OCI-M1 (cell line): Measurements from ENCODE around the gene ADAR.

Experiments used
- DNase-seq: peaks from one replicate; lab custom pipeline; 2025; lab: John Stamatoyannopoulos, UW

Gene ADAR

GRCh38 chr1:154558720-154559465 lies 49.1 kb downstream of the ADAR start:
- peak; percentile 99 for DNase-seq

- DNase-seq = peak; percentile 62
Observed at GRCh38 chr1:154557939-154558719, 49.9 kb downstream of the ADAR start, which contains the start of gene UBE2Q1. UBE2Q1 (minus strand) TSS chr1:154558662; CDS start chr1:154558553, 109 bp downstream.

DNA sequence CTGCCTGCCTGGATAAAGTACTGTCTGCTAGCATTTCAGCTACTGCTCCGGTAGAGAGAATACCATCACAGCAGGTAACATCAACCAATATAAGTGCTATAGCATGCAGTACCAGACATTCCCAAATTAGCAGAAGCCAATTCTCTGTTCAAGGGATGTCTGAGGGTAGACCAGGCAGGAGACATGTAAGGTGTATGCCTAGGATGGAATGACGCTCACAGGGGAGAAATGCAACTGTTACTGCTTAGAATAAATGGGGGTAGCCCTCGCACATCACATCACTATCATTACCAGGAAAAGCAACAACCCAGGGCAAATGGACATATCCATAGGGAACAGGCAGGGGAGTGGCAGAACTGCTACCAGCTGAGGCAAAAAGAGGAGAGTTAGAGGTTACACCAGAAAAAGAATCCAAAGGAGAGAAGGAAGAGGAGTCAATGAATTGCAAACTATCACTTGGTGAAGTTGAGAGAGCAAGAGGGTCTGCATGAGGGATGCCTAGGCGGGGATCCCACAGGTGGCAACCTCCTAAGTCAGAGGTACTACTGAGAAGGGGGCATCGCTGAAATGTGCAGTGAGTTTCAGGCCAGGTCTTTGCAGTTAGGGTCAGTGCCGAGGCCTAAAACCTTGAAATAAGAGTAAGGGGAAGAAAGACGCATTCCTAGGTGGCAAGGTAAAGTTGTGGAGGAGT lies 50.6 kb downstream of the ADAR start:
- DNase-seq = peak; percentile 46

DNA sequence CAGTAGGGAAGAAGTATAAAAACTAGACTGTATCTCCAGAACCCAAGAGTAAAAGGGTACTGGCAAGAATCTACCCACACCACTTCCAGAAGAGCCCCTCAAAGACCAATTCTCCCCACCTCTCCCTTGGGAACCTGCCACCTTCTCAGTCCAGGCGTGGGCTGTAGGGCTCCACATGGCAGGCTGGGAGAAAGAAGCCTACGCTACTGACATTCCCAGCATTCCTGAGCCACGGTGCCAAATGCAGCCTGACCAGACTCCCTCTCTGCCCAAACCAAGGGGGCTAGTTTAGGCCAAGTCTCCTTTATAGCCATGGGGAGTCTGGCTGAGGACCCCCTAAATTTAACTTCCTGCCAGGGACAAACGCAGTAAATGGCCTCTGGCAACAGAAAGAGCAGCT lies 51.6 kb downstream of the ADAR start:
- no peak for DNase-seq

DNA sequence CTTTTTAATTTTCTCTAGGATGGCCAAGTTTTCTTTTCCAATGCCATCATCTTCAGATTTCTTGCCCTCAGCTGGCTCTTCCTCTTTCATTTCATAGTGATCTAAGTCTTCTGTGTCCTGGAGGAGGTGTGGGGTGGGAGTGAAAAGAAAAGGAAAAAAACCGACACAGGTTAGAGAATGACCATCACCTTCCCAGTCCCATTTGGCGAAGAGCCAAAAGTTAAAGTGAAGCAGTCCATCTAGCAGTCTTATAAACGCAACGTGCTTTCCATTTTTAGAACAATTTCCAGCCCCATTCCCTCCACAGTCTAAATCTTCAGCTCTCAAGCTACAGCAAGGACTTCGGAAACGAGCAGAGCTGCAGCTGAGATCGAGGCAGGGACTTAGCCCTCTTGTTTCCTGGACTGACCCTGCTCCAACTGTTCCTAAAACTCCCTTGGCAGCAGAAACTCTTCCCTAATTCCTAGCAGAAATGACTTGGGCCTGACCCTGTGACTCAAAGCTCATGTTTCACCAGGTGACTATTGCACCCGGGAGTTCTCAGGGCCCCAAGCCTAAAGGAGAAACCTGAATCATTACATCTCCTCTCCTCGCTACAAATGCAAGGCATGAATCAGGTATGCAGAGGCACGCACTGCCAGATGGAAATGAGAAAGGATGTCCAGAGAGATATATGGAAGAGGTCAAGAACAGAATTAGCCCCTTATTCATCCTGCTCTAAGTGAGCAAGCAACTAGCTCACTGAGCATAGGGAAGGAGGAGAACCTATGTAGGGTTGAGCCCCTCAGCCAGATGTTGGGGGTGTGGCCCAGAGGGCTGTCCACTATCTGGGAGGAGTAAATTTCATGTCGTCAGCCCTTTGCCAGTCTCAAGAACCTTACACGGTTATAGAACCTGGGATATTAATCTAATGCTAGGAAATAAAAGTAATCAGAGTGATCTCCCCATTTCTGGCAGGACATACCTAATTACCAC lies 54.6 kb downstream of the ADAR start:
- no peak for DNase-seq

GRCh38 chr1:154552036-154552435 lies 56.0 kb downstream of the ADAR start:
- no peak for DNase-seq

DNA sequence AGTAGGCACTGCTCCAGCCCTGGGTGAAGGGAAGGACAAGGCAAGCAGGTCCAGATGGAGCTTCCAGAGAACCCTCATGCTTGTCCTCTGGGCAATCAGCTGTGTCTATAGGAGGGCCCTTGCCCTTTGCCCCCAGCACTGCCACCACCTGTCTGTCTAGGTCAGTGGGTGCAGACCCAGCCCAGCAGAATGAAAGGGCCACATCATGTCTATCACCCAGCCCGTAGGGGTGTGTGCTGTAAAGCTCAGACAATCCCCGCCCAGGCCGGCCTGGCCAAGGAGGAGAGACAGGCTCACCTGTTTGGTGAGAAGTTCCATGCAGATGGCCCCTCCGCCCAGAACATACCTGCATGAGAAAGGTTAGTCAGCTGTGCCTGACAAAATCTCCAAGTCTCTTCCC lies 56.5 kb downstream of the ADAR start:
- no peak for DNase-seq

- DNase-seq = no peak
Observed at GRCh38 chr1:154550657-154551056, 57.3 kb downstream of the ADAR start.

- DNase-seq = no peak
Observed at GRCh38 chr1:154550070-154550469, 57.9 kb downstream of the ADAR start.

GRCh38 chr1:154549202-154549770 lies 58.7 kb downstream of the ADAR start:
- DNase-seq = no peak

DNA sequence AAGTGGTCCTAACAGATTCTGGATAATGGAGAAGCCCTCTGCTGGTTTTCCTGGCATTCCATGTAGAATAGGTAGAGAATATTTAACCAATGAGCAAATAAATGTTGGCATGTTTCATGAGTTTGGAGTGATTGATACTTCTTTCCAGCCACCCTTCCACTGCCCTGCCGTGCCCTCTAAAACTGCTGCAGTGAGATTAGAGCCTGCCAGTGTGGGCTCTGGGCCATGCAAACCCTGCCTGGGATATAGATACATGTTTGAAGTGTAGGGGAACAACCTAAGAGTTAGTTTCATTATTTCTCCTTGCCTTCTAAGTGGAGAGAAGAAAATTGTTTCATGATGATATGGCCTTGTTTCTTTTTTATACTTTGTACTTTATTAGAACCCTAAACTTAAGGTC lies 60.0 kb downstream of the ADAR start:
- no peak for DNase-seq

DNA sequence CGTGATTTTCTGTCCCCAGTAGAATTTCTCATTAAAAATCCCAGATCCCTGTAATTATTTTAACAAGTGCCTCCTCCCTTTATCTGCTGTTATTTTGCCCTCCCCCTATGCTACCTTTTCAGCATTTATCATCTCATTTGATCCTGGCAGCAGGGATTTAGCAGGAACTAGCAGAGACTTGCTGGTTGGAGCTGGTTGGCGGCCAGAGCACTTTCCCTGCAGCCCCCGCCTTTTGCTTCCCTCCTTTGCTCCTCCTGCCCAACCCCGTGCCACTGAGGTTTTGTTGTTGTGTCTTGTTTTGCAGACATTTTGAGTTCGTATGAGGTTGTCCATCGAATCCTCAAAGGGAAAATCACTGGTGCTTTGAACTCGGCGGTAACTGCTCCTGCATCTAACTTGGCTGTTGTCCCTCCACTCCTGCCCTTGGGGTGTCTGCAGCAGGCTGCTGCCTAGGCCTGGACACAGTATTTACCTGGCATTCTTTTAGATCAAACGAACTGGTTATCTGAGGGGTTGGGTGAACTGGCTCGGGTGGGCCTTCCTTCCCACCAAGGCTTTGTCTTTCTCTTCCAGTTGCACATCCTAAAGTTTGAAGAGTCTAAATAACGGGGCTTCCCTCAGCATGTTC lies 60.8 kb downstream of the ADAR start:
- DNase-seq = no peak

DNA sequence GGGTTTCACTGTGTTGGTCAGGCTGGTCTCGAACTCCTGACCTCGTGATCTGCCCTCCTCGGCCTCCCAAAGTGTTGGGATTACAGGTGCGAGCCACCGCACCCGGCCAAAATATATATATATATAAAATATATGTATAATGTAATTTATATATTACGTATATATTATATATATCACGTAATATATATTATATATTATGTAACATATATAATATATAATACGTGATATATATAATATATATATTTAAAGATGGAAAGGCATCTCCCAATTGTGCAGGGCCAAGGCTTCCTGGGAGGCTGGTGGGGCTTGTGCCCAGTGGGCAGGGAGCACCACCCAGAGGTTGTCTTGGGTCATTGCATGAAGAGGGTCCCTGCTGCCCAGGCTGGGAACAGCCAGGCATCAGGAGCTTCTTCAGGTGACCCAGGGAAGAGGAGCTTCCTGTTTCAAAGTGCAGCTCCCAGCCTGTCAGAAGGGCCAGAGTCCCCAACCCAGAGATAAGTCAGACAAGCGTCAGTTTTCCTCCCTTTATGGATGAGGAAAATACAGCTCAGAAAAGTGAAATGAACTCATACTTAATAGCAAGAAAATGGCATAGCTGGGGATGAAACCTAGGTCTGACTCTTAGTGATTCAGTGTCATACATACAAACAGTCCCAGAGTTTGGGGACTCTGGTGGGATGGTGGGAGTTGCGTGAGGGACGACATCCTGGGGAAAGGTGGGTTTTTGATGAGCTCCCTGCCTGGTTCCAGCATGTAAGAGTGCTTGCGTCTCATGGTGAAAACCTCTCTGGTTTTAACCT lies 61.5 kb downstream of the ADAR start:
- peak; percentile 86 for DNase-seq

DNA sequence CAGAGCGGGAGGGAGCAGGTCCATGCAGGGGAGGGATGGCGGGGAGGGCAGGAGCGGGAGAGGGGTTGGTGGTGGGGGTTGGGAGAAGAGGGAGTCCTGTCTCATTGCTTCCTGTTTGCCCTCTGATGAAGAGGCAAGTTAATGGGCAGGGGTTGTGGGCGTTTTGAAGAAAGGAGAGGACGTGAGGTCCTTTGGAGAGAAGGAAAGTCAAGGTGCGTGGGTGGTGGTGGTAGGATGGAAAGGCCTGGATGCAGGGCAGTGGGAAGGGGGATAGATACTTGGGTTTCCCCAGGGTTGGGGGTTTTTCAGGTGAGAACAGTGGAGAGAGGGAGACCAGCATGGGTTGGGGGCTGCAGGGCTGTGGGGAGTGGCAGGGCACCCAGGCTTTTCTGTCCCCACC lies 66.8 kb downstream of the ADAR start:
- DNase-seq = no peak

DNA sequence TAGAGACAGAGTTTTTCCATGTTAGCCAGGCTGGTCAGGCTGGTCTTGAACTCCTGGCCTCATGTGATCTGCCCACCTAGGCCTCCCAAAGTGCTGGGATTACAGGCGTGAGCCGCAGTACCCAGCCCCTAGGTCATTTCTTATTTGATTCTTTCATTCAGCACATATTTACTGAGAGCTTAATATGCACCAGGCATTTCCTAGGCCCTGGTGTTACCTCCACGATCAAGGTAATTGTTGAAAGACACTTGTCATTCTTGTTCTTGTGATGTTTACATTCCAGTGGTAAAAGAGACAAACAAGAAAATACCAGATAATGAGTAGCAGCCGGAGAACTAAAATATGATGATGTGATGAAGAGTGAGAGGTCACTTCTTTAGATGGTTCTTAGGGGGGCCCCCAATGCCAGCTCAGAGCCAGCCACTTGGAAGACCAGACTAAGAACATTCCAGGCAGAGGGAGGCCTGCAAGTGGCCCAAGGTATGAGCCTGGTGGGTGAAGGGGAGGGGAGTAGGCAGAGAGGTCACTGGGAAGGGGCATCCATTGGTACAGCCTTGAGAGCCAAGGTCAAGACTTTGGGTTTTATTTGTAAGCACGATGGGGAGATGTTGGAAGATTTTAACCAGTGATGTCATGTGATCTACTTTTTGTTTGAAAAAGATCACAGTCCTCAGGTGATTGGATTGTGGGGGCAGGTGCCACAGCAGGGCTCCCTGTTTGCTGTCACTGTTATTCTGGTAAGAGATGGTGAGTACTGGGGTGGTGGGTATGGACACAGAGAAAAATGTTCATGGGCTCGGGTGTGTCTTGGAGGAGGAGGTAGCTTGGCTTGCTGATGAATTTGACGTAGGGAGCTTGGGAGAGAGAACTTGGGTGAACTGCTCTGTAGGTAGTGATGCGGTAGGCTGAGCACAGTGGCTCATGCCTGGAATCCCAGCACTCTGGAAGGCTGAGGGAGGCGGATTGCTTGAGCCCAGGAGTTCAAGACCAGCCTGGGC lies 68.2 kb downstream of the ADAR start:
- DNase-seq = no peak

DNA sequence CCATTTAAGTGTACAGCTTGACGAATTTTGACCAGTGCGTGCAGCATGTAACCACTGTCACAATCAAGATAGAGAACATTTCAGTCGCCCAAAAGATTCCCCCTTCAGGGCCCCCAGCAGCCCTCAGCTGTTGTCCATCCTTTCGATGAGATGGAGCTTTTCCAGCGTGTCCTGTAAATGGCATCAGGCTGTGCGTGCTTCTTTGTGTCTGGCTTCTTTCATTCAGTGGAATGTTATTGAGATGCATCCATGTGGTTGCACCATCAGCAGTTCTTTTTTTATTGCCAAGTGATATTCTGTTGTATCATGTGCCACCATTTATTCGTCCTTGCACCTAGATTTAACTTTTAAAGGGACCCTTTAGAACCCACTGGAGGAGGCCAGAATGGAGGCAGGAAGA lies 71.4 kb downstream of the ADAR start:
- DNase-seq = no peak

GRCh38 chr1:154533952-154534844 lies 73.8 kb downstream of the ADAR start:
- DNase-seq = peak; percentile 33
